WTC11 (cell line): ENCODE measurements around the gene CCDC15. TPM values are rescaled to one million over a fixed set of nuclear protein-coding genes. Genes with fewer than 3 reads are reported as not detected.
"Not testable (repeated sequence)": the region's sequence is repeated elsewhere in the genome, so short reads cannot be mapped to it uniquely, and the experiment has no call there.

Experiments used
- ATAC-seq: fragments of 200-7000 bp; cut with Tn5 transposase; 2 replicates; pipeline ENCODE4 v1.10.0; 2021; ENCODE audit warnings: mild to moderate bottlenecking, moderate library complexity
- CTCF ChIA-PET: fragments of 300-600 bp; sonication (Branson Sonifier 250); formaldehyde crosslinking; loops from one replicate; lab custom pipeline; 2021; ENCODE audit warnings: antibody characterized with exemption; lab: Charles Lee
- POLR2A ChIA-PET: fragments of 350-600 bp; sonication (Branson Sonifier 250); formaldehyde crosslinking; loops from one replicate; lab custom pipeline; 2021; ENCODE audit warnings: antibody characterized with exemption; lab: Charles Lee
- DNase-seq: peaks from one replicate; pipeline ENCODE4 v3.0.0; 2021; ENCODE audit warnings: low spot score
- H3K27ac Mint-ChIP-seq: 2 replicates; pipeline ENCODE4 v1.8.0; 2021; ENCODE audit warnings: mixed read lengths
- H3K27me3 Mint-ChIP-seq: 2 replicates; pipeline ENCODE4 v1.8.0; 2021; ENCODE audit warnings: low read depth, mild to moderate bottlenecking, moderate library complexity, mixed read lengths
- H3K36me3 Mint-ChIP-seq: 2 replicates; pipeline ENCODE4 v1.8.0; 2021; ENCODE audit warnings: mixed read lengths
- H3K4me1 Mint-ChIP-seq: 2 replicates; pipeline ENCODE4 v1.8.0; 2022; ENCODE audit warnings: mixed read lengths
- H3K4me3 Mint-ChIP-seq: 2 replicates; pipeline ENCODE4 v1.8.0; 2021; ENCODE audit warnings: mild to moderate bottlenecking, moderate library complexity, mixed read lengths
- H3K9me3 Mint-ChIP-seq: 2 replicates; pipeline ENCODE4 v1.8.0; 2021; ENCODE audit warnings: mixed read lengths
- ATF1 ChIP-seq: sonication (generic); formaldehyde crosslinking; IDR thresholded peaks from 2 replicates; pipeline ENCODE4 v1.8.1; 2023; ENCODE audit warnings: mild to moderate bottlenecking, moderate library complexity, missing genetic modification reagents
- CREM ChIP-seq: sonication (generic); formaldehyde crosslinking; IDR thresholded peaks from 2 replicates; pipeline ENCODE4 v1.8.1; 2022; ENCODE audit warnings: mild to moderate bottlenecking, missing genetic modification reagents, moderate library complexity
- FOXK1 ChIP-seq: sonication (generic); formaldehyde crosslinking; IDR thresholded peaks from 2 replicates; pipeline ENCODE4 v1.8.0; 2022; ENCODE audit warnings: mild to moderate bottlenecking, moderate library complexity, missing genetic modification reagents
- GABPB1 ChIP-seq: sonication (generic); formaldehyde crosslinking; IDR thresholded peaks from 2 replicates; pipeline ENCODE4 v1.8.1; 2023; ENCODE audit warnings: mild to moderate bottlenecking, missing genetic modification reagents
- GRHL2 ChIP-seq: fragments of 250-450 bp; sonication (Bioruptor Pico); IDR thresholded peaks from 2 replicates; pipeline ENCODE4 v1.8.0; 2022; ENCODE audit warnings: mild to moderate bottlenecking, moderate library complexity; ENCODE audit not compliant: insufficient replicate concordance, severe bottlenecking
- KAT7 ChIP-seq: sonication (generic); formaldehyde crosslinking; IDR thresholded peaks from 2 replicates; pipeline ENCODE4 v1.8.1; 2023; ENCODE audit warnings: missing genetic modification reagents, mild to moderate bottlenecking, borderline replicate concordance
- NFE2L1 ChIP-seq: sonication (generic); formaldehyde crosslinking; IDR thresholded peaks from 2 replicates; pipeline ENCODE4 v1.8.1; 2023; ENCODE audit warnings: missing genetic modification reagents
- NR1H2 ChIP-seq: sonication (generic); formaldehyde crosslinking; IDR thresholded peaks from 2 replicates; pipeline ENCODE4 v1.9.0; 2021; ENCODE audit warnings: mild to moderate bottlenecking, moderate library complexity, missing genetic modification reagents
- NR2C2 ChIP-seq: sonication (generic); formaldehyde crosslinking; IDR thresholded peaks from 2 replicates; pipeline ENCODE4 v1.8.0; 2022; ENCODE audit warnings: mild to moderate bottlenecking, missing genetic modification reagents
- RORB ChIP-seq: fragments of 250-450 bp; sonication (Bioruptor Pico); IDR thresholded peaks from 2 replicates; pipeline ENCODE4 v1.9.0; 2021; ENCODE audit warnings: mild to moderate bottlenecking
- SMAD3 ChIP-seq: sonication (generic); formaldehyde crosslinking; IDR thresholded peaks from 2 replicates; pipeline ENCODE4 v1.8.0; 2022; ENCODE audit warnings: missing genetic modification reagents, mild to moderate bottlenecking, borderline replicate concordance
- SOX15 ChIP-seq: fragments of 250-450 bp; sonication (Bioruptor Pico); IDR thresholded peaks from 2 replicates; pipeline ENCODE4 v1.9.0; 2021; ENCODE audit warnings: mild to moderate bottlenecking
- TP53 ChIP-seq: sonication (generic); formaldehyde crosslinking; IDR thresholded peaks from 2 replicates; pipeline ENCODE4 v1.8.1; 2023; ENCODE audit warnings: mild to moderate bottlenecking, missing genetic modification reagents
- ZNF138 ChIP-seq: sonication (generic); formaldehyde crosslinking; conservative IDR thresholded peaks from 2 replicates; pipeline ENCODE4 v1.8.1; 2022; ENCODE audit warnings: mild to moderate bottlenecking, moderate library complexity, missing genetic modification reagents
- ZNF396 ChIP-seq: fragments of 250-450 bp; sonication (Bioruptor Pico); IDR thresholded peaks from 2 replicates; pipeline ENCODE4 v1.8.0; 2021; ENCODE audit warnings: mild to moderate bottlenecking, moderate library complexity, borderline replicate concordance
- total RNA-seq: library from RNA; stranded (reverse); gene quantifications from 3 replicates; pipeline ENCODE4 v1.2.3, GENCODE V29; 2021
- TF ChIP-seq, protein P1 (sequence below): sonication (generic); formaldehyde crosslinking; IDR thresholded peaks from 2 replicates; pipeline ENCODE4 v1.8.1; 2022; ENCODE audit warnings: missing genetic modification reagents, borderline replicate concordance
- TF ChIP-seq, protein P2 (sequence below): sonication (generic); formaldehyde crosslinking; IDR thresholded peaks from 2 replicates; pipeline ENCODE4 v1.8.0; 2022; ENCODE audit warnings: mild to moderate bottlenecking, missing genetic modification reagents
- TF ChIP-seq, protein P3 (sequence below): sonication (generic); formaldehyde crosslinking; IDR thresholded peaks from 2 replicates; pipeline ENCODE4 v1.8.1; 2022; ENCODE audit warnings: low read depth, mild to moderate bottlenecking, moderate library complexity, missing genetic modification reagents, borderline replicate concordance
- TF ChIP-seq, protein P4 (sequence below): sonication (generic); formaldehyde crosslinking; IDR thresholded peaks from 2 replicates; pipeline ENCODE4 v1.8.0; 2023; ENCODE audit warnings: mild to moderate bottlenecking, missing genetic modification reagents
- TF ChIP-seq, protein P5 (sequence below): fragments of 250-450 bp; sonication (Bioruptor Pico); IDR thresholded peaks from 2 replicates; pipeline ENCODE4 v1.9.0; 2021; ENCODE audit warnings: moderate library complexity, mild to moderate bottlenecking, inconsistent platforms, borderline replicate concordance
- TF ChIP-seq, protein P6 (sequence below): sonication (generic); formaldehyde crosslinking; IDR thresholded peaks from 2 replicates; pipeline ENCODE4 v1.8.1; 2023; ENCODE audit warnings: mild to moderate bottlenecking, moderate library complexity, missing genetic modification reagents

The CCDC15 gene
- total RNA-seq, 1 experiment from 2014 or later, result 2.4 TPM

DNA sequence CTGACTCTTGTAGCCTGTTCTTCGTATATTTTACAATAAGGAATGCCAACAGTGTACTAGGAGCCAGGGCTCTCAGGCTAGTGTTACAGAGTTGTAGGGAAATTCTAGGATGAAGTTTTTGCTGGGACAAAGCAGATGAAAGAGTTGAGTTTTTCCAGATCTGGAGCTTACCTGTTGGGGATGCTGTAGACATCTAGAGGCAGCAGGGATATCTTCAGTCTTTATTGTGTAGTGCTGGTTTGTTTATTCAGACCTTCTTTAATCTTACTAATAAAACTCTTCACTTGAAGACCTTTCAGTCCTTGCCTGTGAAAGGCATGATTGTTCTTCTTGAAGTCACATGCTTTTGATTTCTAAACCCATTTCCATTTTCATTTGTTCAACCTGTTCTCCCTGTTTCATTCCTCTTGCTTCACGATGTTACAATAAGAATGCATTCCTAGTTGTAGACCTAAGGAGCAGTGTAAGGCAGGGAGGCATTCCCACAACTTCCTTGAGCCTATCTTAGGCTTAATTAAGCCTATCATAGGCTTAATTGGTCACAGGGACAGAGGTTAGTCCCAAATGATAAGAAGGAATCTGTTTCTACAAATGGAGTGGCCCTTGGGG, 101.2 kb downstream of the CCDC15 start:
- Mint-ChIP-seq H3K27me3 (peaks cover 3% of the 10 kb centered on the region; the same call in 1 of the 2 replicates), H3K36me3 (no peaks in the 10 kb centered on the region), H3K4me3 (no peak overlapping the region), H3K27ac (no peak overlapping the region), H3K9me3 (no peaks in the 10 kb centered on the region), H3K4me1 (no peaks in the 10 kb centered on the region)
- TF ChIP-seq ZNF138 (CRISPR knock-in tag) (no peak), TP53 (no peak), NR2C2 (CRISPR knock-in tag) (no peak), ATF1 (CRISPR knock-in tag) (no peak), SMAD3 (CRISPR knock-in tag) (no peak), RORB (CRISPR knock-in tag) (no peak), GRHL2 (CRISPR knock-in tag) (no peak)
- TF ChIP-seq, protein P1, sequence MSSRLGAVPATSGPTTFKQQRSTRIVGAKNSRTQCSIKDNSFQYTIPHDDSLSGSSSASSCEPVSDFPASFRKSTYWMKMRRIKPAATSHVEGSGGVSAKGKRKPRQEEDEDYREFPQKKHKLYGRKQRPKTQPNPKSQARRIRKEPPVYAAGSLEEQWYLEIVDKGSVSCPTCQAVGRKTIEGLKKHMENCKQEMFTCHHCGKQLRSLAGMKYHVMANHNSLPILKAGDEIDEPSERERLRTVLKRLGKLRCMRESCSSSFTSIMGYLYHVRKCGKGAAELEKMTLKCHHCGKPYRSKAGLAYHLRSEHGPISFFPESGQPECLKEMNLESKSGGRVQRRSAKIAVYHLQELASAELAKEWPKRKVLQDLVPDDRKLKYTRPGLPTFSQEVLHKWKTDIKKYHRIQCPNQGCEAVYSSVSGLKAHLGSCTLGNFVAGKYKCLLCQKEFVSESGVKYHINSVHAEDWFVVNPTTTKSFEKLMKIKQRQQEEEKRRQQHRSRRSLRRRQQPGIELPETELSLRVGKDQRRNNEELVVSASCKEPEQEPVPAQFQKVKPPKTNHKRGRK (CRISPR knock-in tag), result no peak
- ChIA-PET POLR2A (no interaction called here), CTCF (no interaction called here)
- DNase-seq, result no peak
- no peak for ATAC-seq

DNA sequence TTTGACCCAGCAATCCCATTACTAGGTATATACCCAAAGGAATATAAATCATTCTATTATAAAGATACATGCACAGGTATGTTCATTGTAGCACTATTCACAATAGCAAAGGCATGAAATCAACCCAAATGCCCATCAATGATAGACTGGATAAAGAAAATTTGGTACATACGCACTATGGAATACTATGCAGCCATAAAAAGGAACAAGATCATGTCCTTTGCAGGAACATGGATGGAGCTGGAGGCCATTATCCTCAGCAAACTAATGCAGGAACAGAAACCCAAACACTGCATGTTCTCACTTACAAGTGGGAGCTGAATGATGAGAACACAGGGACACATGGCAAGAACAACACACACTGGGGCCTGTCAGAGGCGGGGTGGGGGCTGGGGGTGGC, 102.1 kb downstream of the CCDC15 start:
- CTCF ChIA-PET, H3K27ac Mint-ChIP-seq, ATAC-seq, H3K4me3 Mint-ChIP-seq, POLR2A ChIA-PET, H3K4me1 Mint-ChIP-seq, DNase-seq, H3K9me3 Mint-ChIP-seq, H3K36me3 Mint-ChIP-seq: not testable (repeated sequence)
- peaks cover 10% of the 10 kb centered on the region for H3K27me3 Mint-ChIP-seq

DNA sequence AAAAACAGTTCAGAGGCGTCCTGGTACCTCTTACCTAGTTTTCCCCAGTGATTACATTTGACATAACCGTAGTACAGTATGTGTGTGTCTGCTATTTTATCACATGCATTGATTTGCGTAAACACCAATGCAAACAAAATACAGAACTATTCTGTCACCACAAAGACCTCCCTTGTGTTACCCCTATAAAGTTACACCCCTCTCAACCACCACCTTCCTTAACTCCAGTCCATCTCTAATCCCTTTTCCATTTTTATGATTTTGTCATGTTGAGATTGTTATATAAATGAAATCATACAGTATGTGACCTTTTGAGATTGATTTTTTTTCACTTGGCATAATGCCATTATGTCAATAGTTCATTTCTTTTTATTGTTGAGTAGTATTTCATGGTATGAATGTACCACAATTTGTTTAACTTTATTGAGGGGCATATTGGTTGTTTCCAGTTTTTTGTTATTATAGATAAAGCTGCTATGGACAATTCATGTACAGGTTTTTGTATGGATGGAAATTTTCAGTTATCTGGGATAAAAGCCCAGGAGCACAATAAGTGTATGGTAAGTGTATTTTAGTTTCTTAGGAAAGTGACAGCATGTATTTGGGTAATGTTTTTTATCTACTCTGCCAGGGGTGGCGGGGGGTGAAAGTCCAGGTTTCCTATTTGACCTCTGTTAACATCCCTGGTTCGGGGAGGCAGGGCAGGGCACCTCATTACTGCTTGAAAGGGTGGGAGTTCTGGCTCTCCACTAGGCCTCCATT, 103.1 kb downstream of the CCDC15 start:
- H3K4me3 Mint-ChIP-seq, result no peak overlapping the region
- TF ChIP-seq ZNF396 (no peak), FOXK1 (CRISPR knock-in tag) (no peak), GABPB1 (no peak), CREM (CRISPR knock-in tag) (no peak), KAT7 (CRISPR knock-in tag) (no peak), NR1H2 (no peak), NFE2L1 (CRISPR knock-in tag) (no peak), SMAD3 (CRISPR knock-in tag) (no peak), SOX15 (CRISPR knock-in tag) (no peak)
- TF ChIP-seq, protein P2, sequence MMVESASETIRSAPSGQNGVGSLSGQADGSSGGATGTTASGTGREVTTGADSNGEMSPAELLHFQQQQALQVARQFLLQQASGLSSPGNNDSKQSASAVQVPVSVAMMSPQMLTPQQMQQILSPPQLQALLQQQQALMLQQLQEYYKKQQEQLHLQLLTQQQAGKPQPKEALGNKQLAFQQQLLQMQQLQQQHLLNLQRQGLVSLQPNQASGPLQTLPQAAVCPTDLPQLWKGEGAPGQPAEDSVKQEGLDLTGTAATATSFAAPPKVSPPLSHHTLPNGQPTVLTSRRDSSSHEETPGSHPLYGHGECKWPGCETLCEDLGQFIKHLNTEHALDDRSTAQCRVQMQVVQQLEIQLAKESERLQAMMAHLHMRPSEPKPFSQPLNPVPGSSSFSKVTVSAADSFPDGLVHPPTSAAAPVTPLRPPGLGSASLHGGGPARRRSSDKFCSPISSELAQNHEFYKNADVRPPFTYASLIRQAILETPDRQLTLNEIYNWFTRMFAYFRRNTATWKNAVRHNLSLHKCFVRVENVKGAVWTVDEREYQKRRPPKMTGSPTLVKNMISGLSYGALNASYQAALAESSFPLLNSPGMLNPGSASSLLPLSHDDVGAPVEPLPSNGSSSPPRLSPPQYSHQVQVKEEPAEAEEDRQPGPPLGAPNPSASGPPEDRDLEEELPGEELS (CRISPR knock-in tag), result no peak
- TF ChIP-seq, protein P3, sequence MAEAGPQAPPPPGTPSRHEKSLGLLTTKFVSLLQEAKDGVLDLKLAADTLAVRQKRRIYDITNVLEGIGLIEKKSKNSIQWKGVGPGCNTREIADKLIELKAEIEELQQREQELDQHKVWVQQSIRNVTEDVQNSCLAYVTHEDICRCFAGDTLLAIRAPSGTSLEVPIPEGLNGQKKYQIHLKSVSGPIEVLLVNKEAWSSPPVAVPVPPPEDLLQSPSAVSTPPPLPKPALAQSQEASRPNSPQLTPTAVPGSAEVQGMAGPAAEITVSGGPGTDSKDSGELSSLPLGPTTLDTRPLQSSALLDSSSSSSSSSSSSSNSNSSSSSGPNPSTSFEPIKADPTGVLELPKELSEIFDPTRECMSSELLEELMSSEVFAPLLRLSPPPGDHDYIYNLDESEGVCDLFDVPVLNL (CRISPR knock-in tag), result no peak
- TF ChIP-seq, protein P4, sequence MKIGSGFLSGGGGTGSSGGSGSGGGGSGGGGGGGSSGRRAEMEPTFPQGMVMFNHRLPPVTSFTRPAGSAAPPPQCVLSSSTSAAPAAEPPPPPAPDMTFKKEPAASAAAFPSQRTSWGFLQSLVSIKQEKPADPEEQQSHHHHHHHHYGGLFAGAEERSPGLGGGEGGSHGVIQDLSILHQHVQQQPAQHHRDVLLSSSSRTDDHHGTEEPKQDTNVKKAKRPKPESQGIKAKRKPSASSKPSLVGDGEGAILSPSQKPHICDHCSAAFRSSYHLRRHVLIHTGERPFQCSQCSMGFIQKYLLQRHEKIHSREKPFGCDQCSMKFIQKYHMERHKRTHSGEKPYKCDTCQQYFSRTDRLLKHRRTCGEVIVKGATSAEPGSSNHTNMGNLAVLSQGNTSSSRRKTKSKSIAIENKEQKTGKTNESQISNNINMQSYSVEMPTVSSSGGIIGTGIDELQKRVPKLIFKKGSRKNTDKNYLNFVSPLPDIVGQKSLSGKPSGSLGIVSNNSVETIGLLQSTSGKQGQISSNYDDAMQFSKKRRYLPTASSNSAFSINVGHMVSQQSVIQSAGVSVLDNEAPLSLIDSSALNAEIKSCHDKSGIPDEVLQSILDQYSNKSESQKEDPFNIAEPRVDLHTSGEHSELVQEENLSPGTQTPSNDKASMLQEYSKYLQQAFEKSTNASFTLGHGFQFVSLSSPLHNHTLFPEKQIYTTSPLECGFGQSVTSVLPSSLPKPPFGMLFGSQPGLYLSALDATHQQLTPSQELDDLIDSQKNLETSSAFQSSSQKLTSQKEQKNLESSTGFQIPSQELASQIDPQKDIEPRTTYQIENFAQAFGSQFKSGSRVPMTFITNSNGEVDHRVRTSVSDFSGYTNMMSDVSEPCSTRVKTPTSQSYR, result no peak
- TF ChIP-seq, protein P5, sequence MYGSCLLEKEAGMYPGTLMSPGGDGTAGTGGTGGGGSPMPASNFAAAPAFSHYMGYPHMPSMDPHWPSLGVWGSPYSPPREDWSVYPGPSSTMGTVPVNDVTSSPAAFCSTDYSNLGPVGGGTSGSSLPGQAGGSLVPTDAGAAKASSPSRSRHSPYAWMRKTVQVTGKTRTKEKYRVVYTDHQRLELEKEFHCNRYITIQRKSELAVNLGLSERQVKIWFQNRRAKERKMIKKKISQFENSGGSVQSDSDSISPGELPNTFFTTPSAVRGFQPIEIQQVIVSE, result no peak
- TF ChIP-seq, protein P6, sequence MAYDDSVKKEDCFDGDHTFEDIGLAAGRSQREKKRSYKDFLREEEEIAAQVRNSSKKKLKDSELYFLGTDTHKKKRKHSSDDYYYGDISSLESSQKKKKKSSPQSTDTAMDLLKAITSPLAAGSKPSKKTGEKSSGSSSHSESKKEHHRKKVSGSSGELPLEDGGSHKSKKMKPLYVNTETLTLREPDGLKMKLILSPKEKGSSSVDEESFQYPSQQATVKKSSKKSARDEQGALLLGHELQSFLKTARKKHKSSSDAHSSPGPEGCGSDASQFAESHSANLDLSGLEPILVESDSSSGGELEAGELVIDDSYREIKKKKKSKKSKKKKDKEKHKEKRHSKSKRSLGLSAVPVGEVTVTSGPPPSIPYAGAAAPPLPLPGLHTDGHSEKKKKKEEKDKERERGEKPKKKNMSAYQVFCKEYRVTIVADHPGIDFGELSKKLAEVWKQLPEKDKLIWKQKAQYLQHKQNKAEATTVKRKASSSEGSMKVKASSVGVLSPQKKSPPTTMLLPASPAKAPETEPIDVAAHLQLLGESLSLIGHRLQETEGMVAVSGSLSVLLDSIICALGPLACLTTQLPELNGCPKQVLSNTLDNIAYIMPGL (CRISPR knock-in tag), result no peak

More for the DNA sequence above, 103.1 kb downstream of the CCDC15 start:
- Mint-ChIP-seq H3K27ac (no peak overlapping the region), H3K4me1 (no peaks in the 10 kb centered on the region), H3K27me3 (peaks cover 20% of the 10 kb centered on the region), H3K36me3 (no peaks in the 10 kb centered on the region), H3K9me3 (no peaks in the 10 kb centered on the region)
- ATAC-seq (no peak), DNase-seq (no peak)
- POLR2A ChIA-PET, result no interaction called here
- CTCF ChIA-PET, result no interaction called here
